Uterine smooth muscle cell (primary cell): ENCODE measurements around the gene HRK. TPM values are rescaled to one million over a fixed set of nuclear protein-coding genes. Genes with fewer than 3 reads are reported as not detected.

Experiments
- total RNA-seq: library from RNA; depleted of rRNA; stranded (reverse); fragments of >200 nt; gene quantifications from 2 replicates; pipeline ENCODE4 v1.2.3, GENCODE V29; 2014

HRK gene
- 0.11 and 0.37 TPM in 2 replicates for total RNA-seq

DNA sequence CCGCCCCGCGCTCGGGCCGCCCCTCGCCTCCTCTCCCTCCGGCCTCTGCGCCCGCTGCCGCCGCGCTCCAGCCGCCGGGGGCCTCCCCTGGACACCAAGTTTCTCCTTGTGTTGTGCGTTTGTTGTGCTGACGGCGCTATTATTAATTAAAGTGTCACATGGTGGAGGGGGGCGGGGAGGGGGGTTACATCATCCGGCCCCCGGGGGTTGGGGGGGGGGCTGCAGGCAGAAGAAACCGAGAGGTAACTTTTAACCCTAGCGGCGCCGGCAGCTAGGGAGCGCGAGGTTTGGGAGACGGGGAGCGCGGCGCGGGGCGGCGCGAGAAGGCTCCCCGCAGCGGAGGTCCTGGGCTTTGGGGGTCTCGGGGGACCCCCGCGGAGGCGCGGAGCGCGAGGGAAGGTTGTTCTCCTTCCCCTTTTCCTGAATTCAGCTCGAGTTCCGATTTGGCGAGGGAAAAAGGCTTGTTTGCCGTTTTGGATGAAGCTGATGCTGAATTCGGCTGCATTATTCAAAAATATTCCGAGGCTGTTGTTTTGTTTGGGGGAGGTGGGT is at the start of gene HRK:
Gene HRK (minus strand): TSS at position 117 of the 552 bp plus-strand sequence. CDS start 134 bp downstream, outside the sequence.

GRCh38 chr12:116910645-116911451 is 29.6 kb upstream of the HRK start, which contains the start of gene FBXW8:
FBXW8 (plus strand) TSS chr12:116910950; CDS start chr12:116911038, 88 bp downstream.

Other genes with a start within 250 kb of the HRK start
- gene SPRING1, start 143.4 kb downstream of the HRK start, total RNA-seq: 29.1 and 32.0 TPM in 2 replicates
- 5.4 and 5.9 TPM in 2 replicates for gene RNFT2, start 143.1 kb downstream of the HRK start, total RNA-seq
- 18.2 and 22.2 TPM in 2 replicates for gene FBXW8, start 29.5 kb upstream of the HRK start, total RNA-seq
- gene TESC, start 218.0 kb upstream of the HRK start, total RNA-seq: not detected in 2 replicates